ENCODE results near the gene AGPAT1.

AGPAT1 gene

DNA sequence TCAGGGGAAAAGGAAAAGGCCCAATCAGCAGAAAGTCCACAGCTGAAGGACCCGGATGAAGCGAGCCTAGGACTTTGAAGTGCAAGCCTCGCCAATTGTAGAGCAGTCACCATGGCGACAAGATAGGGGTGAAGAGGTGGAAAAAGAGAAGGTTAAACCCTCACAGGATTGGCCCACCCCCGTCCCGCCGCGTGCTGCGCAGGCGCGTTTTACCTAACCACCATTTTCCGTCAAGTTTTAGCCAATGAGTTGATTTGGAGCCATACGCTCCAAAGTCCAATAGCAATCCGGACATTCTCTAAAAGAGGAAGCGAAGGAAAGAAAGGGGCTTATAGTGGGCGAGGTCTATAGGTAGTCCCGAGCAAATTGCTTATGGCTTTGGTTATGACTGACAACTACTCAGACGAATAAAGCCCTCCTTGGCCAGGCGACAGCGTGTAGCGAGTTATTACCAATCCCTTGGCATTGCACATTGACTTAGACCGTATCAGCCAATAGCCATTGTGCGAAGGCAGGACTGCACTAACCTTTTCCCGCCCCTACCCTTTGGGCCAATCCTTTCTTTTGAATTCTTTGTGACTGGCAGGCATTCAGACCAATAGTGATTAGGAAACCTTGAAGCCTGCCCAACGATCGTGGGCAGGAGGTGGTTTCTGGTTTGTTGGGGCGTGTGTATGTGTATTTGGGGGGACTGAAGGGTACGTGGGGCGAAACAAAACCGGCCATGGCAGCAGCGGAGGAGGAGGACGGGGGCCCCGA lies 2.1 kb upstream of the AGPAT1 start, which contains the start of gene RNF5:
Gene RNF5, plus strand, starts transcription at position 618 of the 759 bp plus-strand sequence. Its CDS starts 107 bp downstream, at position 725.
- peak within 1 kb of the TSS; percentile 80 for H3K9ac ChIP-seq (ENCODE audit: insufficient read length, low read depth)
- TF ChIP-seq YY1 (IDR thresholded peaks at IDR 0.05; ENCODE audit: insufficient read depth, insufficient read length) (no peak), ZNF274 (IDR thresholded peaks at IDR 0.05; ENCODE audit: low read depth, low read length) (no peak), SUZ12 (IDR thresholded peaks at IDR 0.05; ENCODE audit: extremely low read depth, insufficient read depth, insufficient read length) (no peak)

GRCh38 chr6:32177183-32177787 lies 1.4 kb upstream of the AGPAT1 start:
- Histone ChIP-seq H3K9me3 (ENCODE audit: insufficient read depth, low read length) (no peaks in the 10 kb centered on the region), H3K4me3 (ENCODE audit: insufficient read length, low read depth) (peak overlapping the region; percentile 69), H3K9ac (ENCODE audit: insufficient read length, low read depth) (peak overlapping the region; percentile 76), H3K4me1 (ENCODE audit: insufficient read depth, insufficient read length) (no peaks in the 10 kb centered on the region), H3K36me3 (ENCODE audit: insufficient read depth, insufficient read length, low read length) (peaks cover 41% of the 10 kb centered on the region), H3K27me3 (ENCODE audit: insufficient read depth, insufficient read length) (no peaks in the 10 kb centered on the region)
- DNase-seq (ENCODE audit: low read depth, low spot score) = no peak
- TF ChIP-seq ZNF274 (IDR thresholded peaks at IDR 0.05; ENCODE audit: low read depth, low read length) (no peak), YY1 (IDR thresholded peaks at IDR 0.05; ENCODE audit: insufficient read depth, insufficient read length) (no peak), SUZ12 (IDR thresholded peaks at IDR 0.05; ENCODE audit: extremely low read depth, insufficient read depth, insufficient read length) (no peak)

More for the DNA sequence above, 2.1 kb upstream of the AGPAT1 start, which contains the start of gene RNF5:
- peaks cover 42% of the 10 kb centered on the region for H3K36me3 ChIP-seq (ENCODE audit: insufficient read depth, insufficient read length, low read length)
- H3K4me1 ChIP-seq (ENCODE audit: insufficient read depth, insufficient read length) = peaks cover 3% of the 10 kb centered on the region
- H3K27me3 ChIP-seq (ENCODE audit: insufficient read depth, insufficient read length) = no peaks in the 10 kb centered on the region
- H3K9me3 ChIP-seq (ENCODE audit: insufficient read depth, low read length) = no peaks in the 10 kb centered on the region
- DNase-seq (ENCODE audit: low read depth, low spot score) = peak; percentile 96
- peak within 1 kb of the TSS; percentile 69 for H3K4me3 ChIP-seq (ENCODE audit: insufficient read length, low read depth)

DNA sequence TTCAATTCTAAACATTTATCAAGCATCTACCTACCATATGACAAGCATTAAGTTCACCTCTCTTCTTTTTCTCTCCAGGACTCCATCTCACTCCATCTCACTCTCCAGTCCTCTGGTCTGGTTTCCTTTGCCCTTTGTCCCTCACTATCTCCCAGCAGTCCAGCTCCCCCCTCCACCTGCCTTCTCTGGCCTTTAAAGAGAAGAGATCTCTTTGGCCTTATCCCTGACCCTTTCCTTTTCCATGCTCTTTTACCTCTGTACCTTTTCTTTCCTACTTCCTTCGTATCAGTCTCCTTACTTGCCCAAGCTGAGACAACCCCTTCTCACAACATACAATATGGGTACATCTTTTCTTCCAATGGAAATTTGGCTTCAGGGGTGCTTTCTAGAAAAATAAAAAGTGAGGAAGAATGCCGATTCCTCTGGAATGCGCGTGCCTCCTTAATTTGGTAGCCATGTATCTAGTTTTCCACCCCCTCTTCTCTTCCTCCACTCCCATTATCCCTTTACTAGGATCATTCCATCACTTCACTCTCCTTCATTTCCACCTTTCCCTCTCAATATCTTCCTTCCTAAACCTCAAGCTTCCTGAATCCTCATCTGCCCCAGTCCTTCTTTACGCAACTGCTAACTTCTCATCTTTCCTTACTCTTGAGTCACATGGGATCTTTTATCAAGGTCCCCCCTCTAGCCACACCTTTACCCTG lies 745 bp upstream of the AGPAT1 start:
- peak overlapping the region; percentile 69 for H3K4me3 ChIP-seq (ENCODE audit: insufficient read length, low read depth)
- peak overlapping the region; percentile 76 for H3K9ac ChIP-seq (ENCODE audit: insufficient read length, low read depth)
- H3K36me3 ChIP-seq (ENCODE audit: insufficient read depth, insufficient read length, low read length) = peaks cover 39% of the 10 kb centered on the region
- TF ChIP-seq YY1 (IDR thresholded peaks at IDR 0.05; ENCODE audit: insufficient read depth, insufficient read length) (no peak), ZNF274 (IDR thresholded peaks at IDR 0.05; ENCODE audit: low read depth, low read length) (no peak), SUZ12 (IDR thresholded peaks at IDR 0.05; ENCODE audit: extremely low read depth, insufficient read depth, insufficient read length) (no peak)
- no peaks in the 10 kb centered on the region for H3K27me3 ChIP-seq (ENCODE audit: insufficient read depth, insufficient read length)
- no peaks in the 10 kb centered on the region for H3K4me1 ChIP-seq (ENCODE audit: insufficient read depth, insufficient read length)
- no peaks in the 10 kb centered on the region for H3K9me3 ChIP-seq (ENCODE audit: insufficient read depth, low read length)
- no peak for DNase-seq (ENCODE audit: low read depth, low spot score)

DNA sequence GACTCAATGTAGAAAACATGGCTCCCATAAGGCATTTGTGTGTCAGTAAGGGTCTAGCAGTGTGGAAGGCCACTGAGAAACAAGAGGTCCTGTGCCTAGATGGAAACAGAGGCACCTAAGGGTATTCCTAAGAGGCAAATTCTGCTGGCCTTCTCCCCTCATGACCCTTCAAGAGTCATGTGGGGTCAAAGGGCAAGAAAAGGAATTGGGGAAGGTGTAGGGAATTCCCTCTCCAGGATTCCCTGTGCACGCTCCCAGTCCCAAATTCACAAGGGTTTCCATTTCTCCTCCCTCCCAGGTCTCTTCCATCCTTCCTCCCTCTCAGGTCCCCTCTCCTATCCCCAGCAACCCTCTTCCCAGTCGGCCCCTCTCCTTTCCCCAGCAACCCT lies 568 bp downstream of the AGPAT1 start:
- peak overlapping the region; percentile 87 for H3K4me3 ChIP-seq (ENCODE audit: insufficient read length, low read depth)
- peaks cover 43% of the 10 kb centered on the region for H3K36me3 ChIP-seq (ENCODE audit: insufficient read depth, insufficient read length, low read length)
- peak overlapping the region; percentile 95 for H3K9ac ChIP-seq (ENCODE audit: insufficient read length, low read depth)
- no peak for TF ChIP-seq YY1 (IDR thresholded peaks at IDR 0.05; ENCODE audit: insufficient read depth, insufficient read length)
- TF ChIP-seq ZNF274 (IDR thresholded peaks at IDR 0.05; ENCODE audit: low read depth, low read length) = no peak
- TF ChIP-seq SUZ12 (IDR thresholded peaks at IDR 0.05; ENCODE audit: extremely low read depth, insufficient read depth, insufficient read length) = no peak
- no peaks in the 10 kb centered on the region for H3K4me1 ChIP-seq (ENCODE audit: insufficient read depth, insufficient read length)
- H3K27me3 ChIP-seq (ENCODE audit: insufficient read depth, insufficient read length) = no peaks in the 10 kb centered on the region
- no peak for DNase-seq (ENCODE audit: low read depth, low spot score)
- no peaks in the 10 kb centered on the region for H3K9me3 ChIP-seq (ENCODE audit: insufficient read depth, low read length)

DNA sequence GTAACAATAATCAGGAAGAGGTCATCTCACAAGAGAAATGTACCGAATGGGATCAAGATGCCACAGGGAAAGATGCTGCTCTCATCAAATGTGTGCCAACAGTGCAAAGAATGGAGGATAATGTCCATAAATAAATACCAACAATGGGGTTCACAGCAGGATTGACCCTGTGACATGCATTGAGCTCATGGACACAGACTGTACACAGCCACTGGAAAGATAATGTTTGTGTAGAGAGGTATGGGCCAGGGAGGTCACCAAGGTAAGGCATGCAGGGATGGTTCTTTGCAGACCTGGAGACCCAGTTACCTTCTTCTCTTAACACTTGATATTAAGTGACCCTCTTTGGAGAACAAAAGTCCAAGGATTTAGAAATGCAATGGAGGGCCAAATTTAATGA lies 1.5 kb downstream of the AGPAT1 start:
- no peaks in the 10 kb centered on the region for H3K9me3 ChIP-seq (ENCODE audit: insufficient read depth, low read length)
- DNase-seq (ENCODE audit: low read depth, low spot score) = no peak
- H3K4me3 ChIP-seq (ENCODE audit: insufficient read length, low read depth) = no peak overlapping the region
- H3K36me3 ChIP-seq (ENCODE audit: insufficient read depth, insufficient read length, low read length) = peaks cover 46% of the 10 kb centered on the region
- H3K27me3 ChIP-seq (ENCODE audit: insufficient read depth, insufficient read length) = no peaks in the 10 kb centered on the region
- no peak overlapping the region for H3K9ac ChIP-seq (ENCODE audit: insufficient read length, low read depth)
- no peaks in the 10 kb centered on the region for H3K4me1 ChIP-seq (ENCODE audit: insufficient read depth, insufficient read length)
- TF ChIP-seq SUZ12 (IDR thresholded peaks at IDR 0.05; ENCODE audit: extremely low read depth, insufficient read depth, insufficient read length) (no peak), YY1 (IDR thresholded peaks at IDR 0.05; ENCODE audit: insufficient read depth, insufficient read length) (no peak)

- H3K4me3 ChIP-seq (ENCODE audit: insufficient read length, low read depth) = no peak overlapping the region
- DNase-seq (ENCODE audit: low read depth, low spot score) = no peak
- peaks cover 57% of the 10 kb centered on the region for H3K36me3 ChIP-seq (ENCODE audit: insufficient read depth, insufficient read length, low read length)
- TF ChIP-seq ZNF274 (IDR thresholded peaks at IDR 0.05; ENCODE audit: low read depth, low read length) (no peak), SUZ12 (IDR thresholded peaks at IDR 0.05; ENCODE audit: extremely low read depth, insufficient read depth, insufficient read length) (no peak), YY1 (IDR thresholded peaks at IDR 0.05; ENCODE audit: insufficient read depth, insufficient read length) (no peak)
- H3K4me1 ChIP-seq (ENCODE audit: insufficient read depth, insufficient read length) = no peaks in the 10 kb centered on the region
- no peaks in the 10 kb centered on the region for H3K9me3 ChIP-seq (ENCODE audit: insufficient read depth, low read length)
- no peaks in the 10 kb centered on the region for H3K27me3 ChIP-seq (ENCODE audit: insufficient read depth, insufficient read length)
- H3K9ac ChIP-seq (ENCODE audit: insufficient read length, low read depth) = no peak overlapping the region
Observed at GRCh38 chr6:32173051-32173727, 2.7 kb downstream of the AGPAT1 start.
